Natural killer cell (primary cell): ENCODE measurements around the gene NRXN2. TPM values are rescaled to one million over a fixed set of nuclear protein-coding genes. Genes with fewer than 3 reads are reported as not detected.
"Not testable (repeated sequence)": the region's sequence is repeated elsewhere in the genome, so short reads cannot be mapped to it uniquely, and the experiment has no call there.

Source experiments
- ATAC-seq, 3 donors: fragments of 150-1000 bp in 2 of 3; fragments of 200-7000 bp in 1 of 3; cut with Tn5 transposase; 1 replicate in 1 of 3; 2 replicates in 2 of 3; pipeline ENCODE4 v1.10.0; 2021; ENCODE audit warnings: mild to moderate bottlenecking in 2 of 3, moderate library complexity in 2 of 3
- DNase-seq, 2 donors: peaks; one replicate each; pipeline versions ENCODE4 v3.0.0 to v3.0.0-alpha.2; 2013 to 2021; ENCODE audit warnings: mixed read lengths in 1 of 2
- H3K27ac ChIP-seq: one replicate; pipeline ENCODE4 v1.5.1; 2013; ENCODE audit warnings: mild to moderate bottlenecking, low read length
- H3K27me3 ChIP-seq: one replicate; pipeline ENCODE4 v1.6.1; 2013; ENCODE audit warnings: low read length; ENCODE audit not compliant: control insufficient read depth, insufficient read depth
- H3K36me3 ChIP-seq: one replicate; pipeline ENCODE4 v1.6.1; 2013; ENCODE audit warnings: low read length; ENCODE audit not compliant: control insufficient read depth, insufficient read depth
- H3K4me1 ChIP-seq: one replicate; pipeline ENCODE4 v1.6.1; 2013; ENCODE audit warnings: low read length; ENCODE audit not compliant: control insufficient read depth, insufficient read depth
- H3K4me3 ChIP-seq: one replicate; pipeline ENCODE4 v1.5.1; 2013; ENCODE audit warnings: low read length
- H3K9me3 ChIP-seq: one replicate; pipeline ENCODE4 v1.6.1; 2013; ENCODE audit warnings: low read length; ENCODE audit not compliant: control insufficient read depth, insufficient read depth
- H3K27ac Mint-ChIP-seq, 2 donors: one replicate each; pipeline ENCODE4 v1.8.0; 2022; ENCODE audit warnings: mild to moderate bottlenecking in 2 of 2, mixed read lengths in 2 of 2, moderate library complexity in 1 of 2
- H3K27me3 Mint-ChIP-seq, 2 donors: one replicate each; pipeline ENCODE4 v1.8.0; 2022; ENCODE audit warnings: low read depth in 2 of 2, mixed read lengths in 2 of 2
- H3K36me3 Mint-ChIP-seq: one replicate; pipeline ENCODE4 v1.8.0; 2022; ENCODE audit warnings: mixed read lengths
- H3K4me1 Mint-ChIP-seq, 2 donors: one replicate each; pipeline ENCODE4 v1.8.0; 2022; ENCODE audit warnings: mixed read lengths in 2 of 2
- H3K4me3 Mint-ChIP-seq: one replicate; pipeline ENCODE4 v1.8.0; 2022; ENCODE audit warnings: mild to moderate bottlenecking, moderate library complexity, mixed read lengths
- H3K9me3 Mint-ChIP-seq, 2 donors: one replicate each; pipeline ENCODE4 v1.8.0; 2022; ENCODE audit warnings: mixed read lengths in 2 of 2
- CTCF ChIP-seq: fragments of 200-600 bp; IDR thresholded peaks from one replicate; pipeline ENCODE4 v1.8.0; 2022; ENCODE audit warnings: antibody characterized with exemption
- WGBS: methylation state at CpG from one replicate; pipeline ENCODE4 v1.1.7; 2013; ENCODE audit warnings: missing lambda C conversion rate; ENCODE audit not compliant: insufficient coverage; 5-methylcytosine and 5-hydroxymethylcytosine counted together
- intact Hi-C: fragments of 100-400 bp; cut with micrococcal nuclease; formaldehyde crosslinking; loops from one replicate; pipeline ENCODE4 v1.14.2; 2022
- total RNA-seq, 4 donors: library from RNA; stranded (reverse); fragments of 120-200 nt in 1 of 4; gene quantifications; one replicate each; pipeline versions ENCODE4 v1.2.3 to v1.2.4, GENCODE V29; 2013 to 2022

NRXN2 gene
- total RNA-seq, 3 donors from 2014 or later (not counting 1 experiment from before 2014, with no cell fraction given): 2.9 to 9.6 (median 7.7) TPM

GRCh38 chr11:64670975-64671374 lies 52.0 kb downstream of the NRXN2 start:
- Mint-ChIP-seq H3K9me3 (no peaks in the 10 kb centered on the region), H3K27ac (no peak overlapping the region), H3K36me3 (no peaks in the 10 kb centered on the region), H3K4me1 (peaks cover 5 to 6% of the 10 kb centered on the region in 2 donors), H3K27me3 (peaks cover 25 to 28% of the 10 kb centered on the region in 2 donors), H3K4me3 (no peak overlapping the region)
- WGBS: 75% methylated on average over 3 of the region's 3 CpGs
- TF ChIP-seq CTCF: no peak
- Histone ChIP-seq H3K27me3 (no peaks in the 10 kb centered on the region), H3K36me3 (no peaks in the 10 kb centered on the region), H3K4me1 (peaks cover 14% of the 10 kb centered on the region), H3K9me3 (no peaks in the 10 kb centered on the region), H3K4me3 (no peak overlapping the region), H3K27ac (no peak overlapping the region)
- intact Hi-C loops: no loop called here
- DNase-seq: no peak
- ATAC-seq: no peak

GRCh38 chr11:64667154-64667745 lies 55.7 kb downstream of the NRXN2 start:
- H3K4me1 ChIP-seq: peaks cover 8% of the 10 kb centered on the region
- no peak overlapping the region for H3K27ac ChIP-seq
- Mint-ChIP-seq H3K27me3 (peaks cover 5 to 13% of the 10 kb centered on the region in 2 donors), H3K27ac (no peak overlapping the region), H3K36me3 (no peaks in the 10 kb centered on the region), H3K4me1 (no peaks in the 10 kb centered on the region), H3K9me3 (no peaks in the 10 kb centered on the region), H3K4me3 (no peak overlapping the region)
- H3K27me3 ChIP-seq: no peaks in the 10 kb centered on the region
- no peaks in the 10 kb centered on the region for H3K9me3 ChIP-seq
- intact Hi-C loops: no loop called here
- no peak for DNase-seq
- WGBS: 95% methylated on average over 22 of the region's 22 CpGs
- ATAC-seq: no peak
- TF ChIP-seq CTCF: no peak
- H3K36me3 ChIP-seq: no peaks in the 10 kb centered on the region
- no peak overlapping the region for H3K4me3 ChIP-seq

- Mint-ChIP-seq H3K36me3 (no peaks in the 10 kb centered on the region), H3K27me3 (peaks cover 0 to 4% of the 10 kb centered on the region in 2 donors), H3K4me3 (no peak overlapping the region), H3K4me1 (no peaks in the 10 kb centered on the region), H3K27ac (no peak overlapping the region), H3K9me3 (no peaks in the 10 kb centered on the region)
- Histone ChIP-seq H3K9me3 (no peaks in the 10 kb centered on the region), H3K4me1 (peaks cover 8% of the 10 kb centered on the region), H3K27me3 (no peaks in the 10 kb centered on the region), H3K36me3 (no peaks in the 10 kb centered on the region), H3K27ac (no peak overlapping the region), H3K4me3 (no peak overlapping the region)
- TF ChIP-seq CTCF: no peak
- ATAC-seq (no peak), DNase-seq (no peak)
- intact Hi-C loops: no loop called here
- 30% methylated on average over 4 of the region's 7 CpGs for WGBS
Measured at GRCh38 chr11:64665411-64665821, 57.6 kb downstream of the NRXN2 start.

GRCh38 chr11:64664236-64664870 lies 58.6 kb downstream of the NRXN2 start:
- H3K4me1 ChIP-seq, H3K36me3 ChIP-seq, H3K4me3 Mint-ChIP-seq, H3K27ac ChIP-seq, H3K27ac Mint-ChIP-seq, H3K9me3 Mint-ChIP-seq, H3K27me3 ChIP-seq, H3K4me3 ChIP-seq, H3K27me3 Mint-ChIP-seq, H3K9me3 ChIP-seq, H3K36me3 Mint-ChIP-seq, ATAC-seq, DNase-seq, intact Hi-C loops, H3K4me1 Mint-ChIP-seq: not testable (repeated sequence)
- 41% methylated on average over 12 of the region's 15 CpGs for WGBS
